ENCODE measurements around the gene PTGFRN.

The PTGFRN gene

GRCh38 chr1:116944613-116945012 lies 34.9 kb downstream of the PTGFRN start:
- DNase-seq (ENCODE audit: low read depth), result no peak

GRCh38 chr1:116945421-116945820 lies 35.7 kb downstream of the PTGFRN start:
- no peak for DNase-seq (ENCODE audit: low read depth)

- DNase-seq (ENCODE audit: low read depth), result no peak
These were observed 36.3 kb downstream of the PTGFRN start for GRCh38 chr1:116945996-116946395.

- no peak for DNase-seq (ENCODE audit: low read depth)
These were observed 37.6 kb downstream of the PTGFRN start for GRCh38 chr1:116947092-116947860.

GRCh38 chr1:116948046-116948445 lies 38.3 kb downstream of the PTGFRN start:
- no peak for DNase-seq (ENCODE audit: low read depth)

- DNase-seq (ENCODE audit: low read depth), result no peak
These were observed 38.9 kb downstream of the PTGFRN start for GRCh38 chr1:116948642-116949041.

GRCh38 chr1:116949213-116949985 lies 39.7 kb downstream of the PTGFRN start:
- DNase-seq (ENCODE audit: low read depth), result no peak

- peak; percentile 35 for DNase-seq (ENCODE audit: low read depth)
These were observed 40.9 kb downstream of the PTGFRN start for GRCh38 chr1:116950517-116951199.

GRCh38 chr1:116951200-116951935 lies 41.7 kb downstream of the PTGFRN start:
- DNase-seq (ENCODE audit: low read depth), result peak; percentile 59

- no peak for DNase-seq (ENCODE audit: low read depth)
These were observed 43.1 kb downstream of the PTGFRN start for GRCh38 chr1:116952738-116953275.

GRCh38 chr1:116954440-116954839 lies 44.7 kb downstream of the PTGFRN start:
- DNase-seq (ENCODE audit: low read depth), result no peak

- DNase-seq (ENCODE audit: low read depth), result no peak
These were observed 46.7 kb downstream of the PTGFRN start for GRCh38 chr1:116956378-116956777.

- DNase-seq (ENCODE audit: low read depth), result no peak
These were observed 47.9 kb downstream of the PTGFRN start for GRCh38 chr1:116957646-116958045.

GRCh38 chr1:116958110-116958509 lies 48.4 kb downstream of the PTGFRN start:
- DNase-seq (ENCODE audit: low read depth), result no peak

GRCh38 chr1:116958977-116959376 lies 49.3 kb downstream of the PTGFRN start:
- DNase-seq (ENCODE audit: low read depth), result no peak

- no peak for DNase-seq (ENCODE audit: low read depth)
These were observed 51.9 kb downstream of the PTGFRN start for GRCh38 chr1:116961606-116962005.

- DNase-seq (ENCODE audit: low read depth), result no peak
These were observed 53.4 kb downstream of the PTGFRN start for GRCh38 chr1:116962987-116963639.

- DNase-seq (ENCODE audit: low read depth), result no peak
These were observed 57.1 kb downstream of the PTGFRN start for GRCh38 chr1:116966791-116967190.

- no peak for DNase-seq (ENCODE audit: low read depth)
These were observed 59.0 kb downstream of the PTGFRN start for GRCh38 chr1:116968724-116969123.

- DNase-seq (ENCODE audit: low read depth), result no peak
These were observed 61.6 kb downstream of the PTGFRN start for GRCh38 chr1:116971258-116971860.
